ENCODE results near the gene TCF25. TPM values are rescaled to one million over a fixed set of nuclear protein-coding genes. Genes with fewer than 3 reads are reported as not detected.
"Not testable (repeated sequence)": the region's sequence is repeated elsewhere in the genome, so short reads cannot be mapped to it uniquely, and the experiment has no call there.

TCF25 gene
- polyA plus RNA-seq, 3 donors: 138 to 168 (median 157) TPM

DNA sequence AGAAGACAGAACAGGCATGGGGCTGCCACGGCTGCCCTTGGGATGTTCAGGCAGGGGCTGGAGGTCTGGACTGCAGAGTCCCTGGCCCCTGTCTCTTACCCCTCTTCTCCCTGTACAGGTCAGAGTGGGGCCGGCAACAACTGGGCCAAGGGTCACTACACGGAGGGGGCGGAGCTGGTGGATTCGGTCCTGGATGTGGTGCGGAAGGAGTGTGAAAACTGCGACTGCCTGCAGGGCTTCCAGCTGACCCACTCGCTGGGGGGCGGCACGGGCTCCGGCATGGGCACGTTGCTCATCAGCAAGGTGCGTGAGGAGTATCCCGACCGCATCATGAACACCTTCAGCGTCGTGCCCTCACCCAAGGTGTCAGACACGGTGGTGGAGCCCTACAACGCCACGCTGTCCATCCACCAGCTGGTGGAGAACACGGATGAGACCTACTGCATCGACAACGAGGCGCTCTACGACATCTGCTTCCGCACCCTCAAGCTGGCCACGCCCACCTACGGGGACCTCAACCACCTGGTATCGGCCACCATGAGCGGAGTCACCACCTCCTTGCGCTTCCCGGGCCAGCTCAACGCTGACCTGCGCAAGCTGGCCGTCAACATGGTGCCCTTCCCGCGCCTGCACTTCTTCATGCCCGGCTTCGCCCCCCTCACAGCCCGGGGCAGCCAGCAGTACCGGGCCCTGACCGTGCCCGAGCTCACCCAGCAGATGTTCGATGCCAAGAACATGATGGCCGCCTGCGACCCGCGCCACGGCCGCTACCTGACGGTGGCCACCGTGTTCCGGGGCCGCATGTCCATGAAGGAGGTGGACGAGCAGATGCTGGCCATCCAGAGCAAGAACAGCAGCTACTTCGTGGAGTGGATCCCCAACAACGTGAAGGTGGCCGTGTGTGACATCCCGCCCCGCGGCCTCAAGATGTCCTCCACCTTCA, 61.5 kb downstream of the TCF25 start:
- DNase-seq: no peak

DNA sequence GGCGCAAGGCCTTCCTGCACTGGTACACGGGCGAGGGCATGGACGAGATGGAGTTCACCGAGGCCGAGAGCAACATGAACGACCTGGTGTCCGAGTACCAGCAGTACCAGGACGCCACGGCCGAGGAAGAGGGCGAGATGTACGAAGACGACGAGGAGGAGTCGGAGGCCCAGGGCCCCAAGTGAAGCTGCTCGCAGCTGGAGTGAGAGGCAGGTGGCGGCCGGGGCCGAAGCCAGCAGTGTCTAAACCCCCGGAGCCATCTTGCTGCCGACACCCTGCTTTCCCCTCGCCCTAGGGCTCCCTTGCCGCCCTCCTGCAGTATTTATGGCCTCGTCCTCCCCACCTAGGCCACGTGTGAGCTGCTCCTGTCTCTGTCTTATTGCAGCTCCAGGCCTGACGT, 62.2 kb downstream of the TCF25 start:
- DNase-seq: not testable (repeated sequence)

DNA sequence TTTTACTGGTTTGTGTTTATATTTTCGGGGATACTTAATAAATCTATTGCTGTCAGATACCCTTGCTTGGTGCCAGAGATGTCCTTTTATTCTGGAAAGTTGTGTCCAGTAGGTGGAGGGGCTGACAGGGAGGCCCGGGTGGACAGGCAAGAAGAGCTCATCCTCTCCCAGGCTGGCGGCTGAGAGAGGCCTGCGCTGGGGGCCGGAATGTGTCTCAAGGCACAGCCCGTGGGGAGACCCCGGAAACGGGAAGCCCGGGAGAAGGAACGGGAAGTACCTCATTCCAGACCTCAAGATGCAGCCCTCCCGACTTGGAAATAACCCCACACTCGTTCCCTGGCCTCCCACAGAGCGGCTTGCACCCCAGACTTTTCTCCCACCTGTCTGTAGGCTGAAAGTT, 62.6 kb downstream of the TCF25 start:
- DNase-seq: no peak

DNA sequence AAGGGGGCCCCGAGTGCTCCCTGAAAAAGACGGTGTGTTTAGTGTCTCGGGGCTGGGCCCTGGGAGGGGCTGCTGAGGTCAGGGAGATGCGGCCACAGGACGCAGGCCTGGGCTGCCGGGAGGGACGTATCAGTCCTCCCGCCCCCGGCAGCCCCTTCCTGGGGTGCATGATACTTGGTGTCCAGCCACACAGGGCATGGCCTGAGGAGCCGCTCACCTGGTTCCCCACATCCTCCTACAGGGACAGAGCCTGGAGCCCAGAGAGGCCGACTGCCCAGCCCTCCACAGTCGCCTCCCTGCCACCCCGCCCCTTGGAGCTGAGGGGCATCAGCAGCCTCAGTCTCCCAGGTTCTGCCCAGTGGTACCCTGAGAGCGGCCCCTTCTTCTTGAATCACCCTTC, 63.1 kb downstream of the TCF25 start:
- DNase-seq: no peak

DNA sequence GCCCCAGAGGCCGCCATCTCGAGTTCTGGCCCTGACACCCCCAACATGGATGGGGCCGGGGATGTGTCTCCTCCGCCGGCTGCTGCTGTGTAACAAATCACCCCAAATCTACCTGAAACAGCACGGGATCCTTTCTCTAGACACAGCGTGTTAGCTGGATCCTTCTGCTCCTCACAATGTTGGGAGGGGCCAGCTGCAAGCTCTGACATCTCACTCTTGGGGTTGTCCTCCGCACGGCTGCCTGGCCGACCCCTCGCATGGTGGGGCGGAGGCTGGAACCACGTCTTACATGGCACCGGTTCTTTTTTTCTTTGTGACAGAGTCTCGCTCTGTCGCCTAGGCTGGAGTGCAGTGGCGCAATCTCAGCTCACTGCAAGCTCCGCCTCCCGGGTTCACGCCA, 63.6 kb downstream of the TCF25 start:
- no peak for DNase-seq

DNA sequence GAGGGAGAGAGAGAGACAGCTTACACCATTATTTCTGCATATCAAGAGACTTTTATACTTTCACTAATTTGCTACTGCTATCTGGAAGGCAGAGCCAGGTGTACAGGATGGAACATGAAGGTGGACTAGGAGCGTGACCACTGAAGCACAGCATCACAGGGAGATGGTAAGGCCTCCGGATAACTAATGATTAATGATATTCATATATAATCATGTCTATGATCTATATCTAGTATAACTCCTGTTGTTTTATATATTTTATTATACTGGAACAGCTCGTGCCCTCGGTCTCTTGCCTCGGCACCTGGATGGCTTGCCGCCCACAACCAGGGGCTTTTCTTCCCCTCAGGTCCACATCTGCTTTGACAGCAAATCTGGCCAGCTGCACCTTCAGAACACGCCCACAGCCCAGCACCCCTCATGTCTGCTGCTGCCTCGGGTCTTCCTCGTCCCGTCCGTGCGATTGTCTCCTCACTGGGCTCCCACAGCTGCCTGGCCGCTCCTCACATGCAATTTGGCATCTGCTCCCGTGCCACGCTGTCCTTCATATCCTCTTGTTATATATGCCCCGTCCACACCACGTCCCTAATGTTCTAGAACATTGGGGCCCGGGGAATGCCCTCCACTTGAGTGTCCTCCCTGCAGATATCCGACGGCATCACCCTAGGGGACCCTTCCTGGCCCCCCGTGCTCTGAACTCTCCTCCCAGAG, 64.9 kb downstream of the TCF25 start:
- DNase-seq: no peak

DNA sequence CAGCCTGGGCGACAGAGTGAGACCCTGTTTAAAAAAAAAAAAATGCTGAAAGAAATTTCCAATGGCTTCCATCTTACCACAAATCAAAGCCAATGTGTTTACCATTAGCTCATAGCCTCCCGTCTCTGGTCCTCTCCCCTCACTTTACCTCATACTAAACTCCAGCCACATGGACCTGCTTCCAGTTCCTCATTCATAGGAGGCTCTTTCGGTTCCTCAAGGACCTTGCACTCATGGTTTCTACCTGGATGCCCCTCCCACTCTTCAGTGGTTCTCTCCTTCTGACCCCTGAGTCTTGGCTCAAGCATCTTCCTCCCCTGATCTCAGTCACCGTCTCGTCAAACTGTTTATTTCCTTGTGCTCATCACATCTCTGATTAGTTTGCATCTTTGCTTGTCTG, 71.4 kb downstream of the TCF25 start:
- no peak for DNase-seq

DNA sequence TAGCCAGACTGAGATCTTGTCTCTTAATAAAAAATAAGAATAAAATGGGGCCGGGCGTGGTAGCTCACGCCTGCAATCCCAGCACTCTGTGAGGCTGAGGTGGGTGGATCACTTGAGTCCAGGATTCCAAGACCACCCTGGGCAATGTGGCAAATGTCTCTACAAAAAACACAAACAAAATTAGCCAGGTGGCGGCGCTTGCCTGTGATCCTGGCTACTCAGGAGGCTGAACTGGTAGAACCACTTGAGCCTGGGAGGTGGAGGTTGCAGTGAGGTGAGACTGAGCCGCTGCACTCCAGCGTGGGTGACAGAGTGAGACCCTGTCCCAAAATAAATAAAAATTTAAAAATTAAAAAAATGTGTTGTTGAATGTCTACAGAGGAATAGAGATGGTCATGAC, 72.3 kb downstream of the TCF25 start:
- DNase-seq: no peak

DNA sequence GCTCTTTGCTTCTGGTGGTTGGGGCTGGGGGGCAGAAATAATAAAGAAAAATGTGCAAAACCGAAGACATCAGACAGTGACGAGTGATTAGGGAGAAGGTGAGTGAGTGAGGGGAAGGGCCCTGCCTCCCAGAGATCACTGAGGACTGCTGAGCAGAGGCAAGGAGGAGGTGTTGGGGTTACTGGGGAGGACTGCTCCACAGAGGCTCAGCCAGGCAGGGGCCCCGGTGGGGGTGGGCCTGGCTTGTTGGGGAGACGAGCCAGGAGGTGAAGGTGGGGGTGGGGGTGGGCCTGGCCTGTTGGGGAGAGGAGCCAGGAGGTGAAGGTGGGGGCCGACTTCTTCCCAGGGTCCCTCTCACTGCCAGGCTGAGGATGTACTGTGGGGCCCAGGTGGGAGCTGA, 73.1 kb downstream of the TCF25 start:
- DNase-seq: no peak

DNA sequence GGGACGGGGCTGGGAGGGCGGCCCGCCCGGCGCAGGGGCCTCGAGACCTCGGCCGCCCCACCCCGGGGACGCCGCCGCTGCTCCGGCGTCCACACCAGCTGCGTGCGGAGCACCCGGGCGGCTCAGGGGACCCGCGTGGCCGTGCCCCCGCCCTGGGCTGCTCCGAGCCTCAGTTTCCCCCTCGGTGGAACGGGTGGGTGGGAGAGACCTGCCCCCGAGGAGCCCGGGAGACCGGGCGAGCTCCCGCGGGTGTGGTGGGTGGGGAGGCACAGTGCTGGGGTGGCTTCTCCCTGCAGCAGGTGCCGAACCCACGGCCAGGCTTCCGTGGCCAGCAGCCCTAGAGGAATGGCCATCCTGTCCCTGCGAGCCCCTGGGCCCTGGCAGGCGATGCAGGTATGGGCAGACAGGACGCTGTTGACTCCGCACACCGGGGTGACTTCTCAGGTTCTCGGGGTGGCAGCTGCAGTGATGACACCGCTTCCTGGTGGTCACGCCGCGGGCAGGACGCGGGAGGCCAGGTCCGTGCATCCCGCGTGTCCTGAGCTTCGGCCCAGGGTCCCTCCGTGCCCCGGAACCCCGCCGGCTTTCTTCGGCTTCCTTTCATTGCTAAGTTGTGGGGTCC, 75.8 kb downstream of the TCF25 start:
- DNase-seq: no peak

DNA sequence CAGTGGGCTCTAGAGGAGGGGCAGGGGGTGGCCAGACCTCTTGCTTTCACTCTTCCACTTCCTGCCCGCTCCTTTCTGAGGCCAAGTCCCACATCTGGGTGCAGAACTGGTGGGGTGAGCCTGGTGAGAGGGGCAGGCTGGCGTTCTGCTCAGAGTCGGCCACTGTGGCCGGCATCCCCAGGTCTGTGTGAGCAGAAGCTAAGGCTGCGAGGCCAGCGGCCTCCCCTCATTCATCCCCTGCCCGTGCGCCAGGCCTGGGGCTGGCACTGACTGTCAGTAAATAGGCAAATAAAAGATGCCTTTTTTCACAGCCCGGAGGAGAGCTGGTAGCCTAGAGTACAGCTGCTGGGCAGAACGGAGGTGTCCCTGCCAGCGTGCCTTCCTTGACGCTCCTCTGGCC, 76.4 kb downstream of the TCF25 start:
- no peak for DNase-seq

DNA sequence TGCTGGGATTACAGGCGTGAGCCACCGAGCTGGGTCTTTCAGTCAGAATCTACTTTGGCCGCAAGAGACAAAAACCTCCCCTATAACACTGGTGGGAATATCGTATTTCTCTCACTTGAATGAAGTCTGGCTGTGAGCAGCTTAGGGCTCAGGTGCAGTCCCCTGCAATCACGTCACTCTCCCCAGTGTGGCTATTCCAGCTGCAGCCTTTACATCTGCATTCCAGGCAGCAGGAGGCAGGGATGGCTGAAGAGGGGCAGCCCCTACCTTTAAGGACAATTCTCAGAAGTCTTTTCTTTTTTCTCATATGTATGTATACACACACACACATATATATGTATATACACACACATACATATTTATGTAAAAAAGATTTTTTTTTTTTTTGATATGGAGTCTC, 78.1 kb downstream of the TCF25 start:
- no peak for DNase-seq

DNA sequence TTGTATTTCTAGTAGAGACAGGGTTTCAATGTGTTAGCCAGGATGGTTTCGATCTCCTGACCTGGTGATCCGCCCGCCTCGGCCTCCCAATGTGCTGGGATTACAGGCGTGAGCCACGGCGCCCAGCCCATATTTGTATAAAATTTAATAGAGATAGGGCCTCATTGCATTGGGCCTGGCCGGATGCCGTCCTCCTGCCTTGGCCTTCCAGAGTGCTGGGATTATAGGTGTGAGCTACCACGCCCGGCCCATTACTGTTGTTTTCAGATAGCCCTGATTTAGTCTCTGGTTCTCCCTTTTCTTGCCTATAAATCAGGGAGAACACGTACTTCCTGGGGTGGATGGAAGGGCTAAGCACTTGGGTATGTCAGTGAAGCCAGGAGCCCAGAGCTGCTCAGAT, 78.7 kb downstream of the TCF25 start:
- no peak for DNase-seq

DNA sequence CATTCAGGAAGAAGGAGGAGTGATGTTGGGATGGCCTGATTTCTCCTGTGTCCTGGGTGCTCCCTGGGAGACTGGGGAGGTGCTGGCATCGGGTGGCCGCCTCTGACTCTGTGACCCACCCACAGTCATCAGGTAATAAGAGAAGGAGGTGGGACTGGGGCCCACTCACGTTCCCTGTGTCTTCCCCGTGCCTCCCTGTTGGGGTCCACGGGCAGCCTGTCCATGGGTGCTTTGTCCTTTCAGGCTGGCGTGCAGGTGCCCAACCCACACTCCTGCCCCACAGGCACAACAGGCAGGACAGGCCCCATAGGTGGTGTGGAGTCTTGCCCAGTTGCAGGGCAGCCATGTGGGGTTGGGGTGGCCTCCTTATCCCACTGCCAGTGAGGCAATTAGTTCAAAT, 79.2 kb downstream of the TCF25 start:
- no peak for DNase-seq

DNA sequence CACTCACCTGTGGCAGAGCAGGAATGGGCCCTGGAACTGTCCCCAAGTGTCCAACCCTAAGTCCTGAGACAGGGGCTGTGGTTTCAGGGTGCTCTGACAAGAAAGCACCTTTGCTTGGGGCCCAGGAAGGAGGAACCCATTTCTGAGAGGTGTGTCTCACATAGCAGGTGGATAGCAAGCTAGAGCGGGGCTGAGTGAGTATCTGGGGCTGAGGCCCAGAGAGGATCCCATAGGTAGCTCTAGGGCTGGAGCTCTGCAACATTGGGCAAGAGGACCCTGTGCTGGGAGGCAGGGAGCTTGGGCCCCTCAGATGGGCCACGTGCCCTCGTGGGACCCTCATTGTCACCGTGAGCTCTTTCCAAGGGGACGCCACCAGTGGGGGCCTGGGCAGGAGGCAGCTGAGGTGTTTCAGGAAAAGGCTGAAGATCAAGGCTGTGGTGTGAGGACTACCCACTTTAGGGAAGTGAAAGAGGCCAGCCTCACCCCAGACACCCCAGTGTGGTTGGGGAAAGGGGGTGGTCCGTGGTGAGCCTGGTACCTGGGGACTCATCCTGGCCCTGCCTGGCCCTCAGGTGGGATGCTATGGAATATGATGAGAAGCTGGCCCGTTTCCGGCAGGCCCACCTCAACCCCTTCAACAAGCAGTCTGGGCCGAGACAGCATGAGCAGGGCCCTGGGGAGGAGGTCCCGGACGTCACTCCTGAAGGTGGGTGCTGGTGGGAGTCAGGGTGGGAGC, 80.4 kb downstream of the TCF25 start:
- no peak for DNase-seq

DNA sequence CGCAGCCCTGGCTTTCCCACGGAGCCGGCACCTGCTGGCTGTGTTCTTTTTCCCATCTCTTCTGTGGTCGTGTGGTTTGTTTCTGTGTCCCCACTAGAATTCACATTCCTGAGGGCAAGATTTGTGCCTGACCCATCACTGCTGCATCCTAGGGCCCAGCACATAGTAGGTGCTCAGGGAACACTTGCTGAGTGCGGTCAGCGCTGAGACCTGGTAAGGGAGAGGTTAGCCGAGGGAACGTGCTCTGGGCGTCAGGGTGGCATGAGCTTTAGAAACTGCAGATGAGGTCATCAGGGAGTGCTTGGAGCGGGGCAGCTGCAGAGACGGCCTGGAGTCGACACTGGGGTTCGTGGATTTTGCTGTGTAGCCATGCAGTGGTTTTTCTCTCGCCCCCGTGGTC, 81.1 kb downstream of the TCF25 start:
- no peak for DNase-seq

DNA sequence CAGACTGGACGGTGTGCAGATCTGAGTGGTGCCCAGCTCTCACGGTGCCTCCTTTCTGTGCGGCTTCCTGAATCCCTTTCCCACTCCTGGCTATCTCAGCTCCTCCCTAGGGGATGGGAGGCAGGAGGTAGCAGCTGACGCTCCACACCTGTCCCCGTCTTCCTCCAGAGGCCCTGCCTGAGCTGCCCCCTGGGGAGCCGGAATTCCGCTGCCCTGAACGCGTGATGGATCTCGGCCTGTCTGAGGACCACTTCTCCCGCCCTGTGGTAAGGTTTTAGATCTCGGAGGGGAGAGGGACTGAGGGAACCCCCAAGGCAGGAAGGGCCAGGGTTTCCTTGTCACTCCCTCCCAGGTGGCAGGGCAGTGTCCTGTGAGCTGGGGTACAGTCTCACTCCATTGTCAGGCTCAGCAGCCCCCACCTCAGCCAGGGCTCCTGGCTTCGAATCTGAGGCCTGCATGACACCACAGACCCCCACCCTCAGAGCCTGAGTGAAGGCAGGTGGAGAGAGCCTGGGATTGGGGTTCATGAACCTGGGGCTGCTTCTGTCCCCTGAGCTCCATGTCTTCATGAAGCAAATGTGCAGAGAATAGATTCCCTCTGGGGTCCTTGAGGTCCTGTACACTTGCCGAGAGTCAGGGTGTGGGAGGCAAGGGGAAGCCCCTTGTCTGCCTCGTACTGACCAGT, 81.8 kb downstream of the TCF25 start:
- no peak for DNase-seq

DNA sequence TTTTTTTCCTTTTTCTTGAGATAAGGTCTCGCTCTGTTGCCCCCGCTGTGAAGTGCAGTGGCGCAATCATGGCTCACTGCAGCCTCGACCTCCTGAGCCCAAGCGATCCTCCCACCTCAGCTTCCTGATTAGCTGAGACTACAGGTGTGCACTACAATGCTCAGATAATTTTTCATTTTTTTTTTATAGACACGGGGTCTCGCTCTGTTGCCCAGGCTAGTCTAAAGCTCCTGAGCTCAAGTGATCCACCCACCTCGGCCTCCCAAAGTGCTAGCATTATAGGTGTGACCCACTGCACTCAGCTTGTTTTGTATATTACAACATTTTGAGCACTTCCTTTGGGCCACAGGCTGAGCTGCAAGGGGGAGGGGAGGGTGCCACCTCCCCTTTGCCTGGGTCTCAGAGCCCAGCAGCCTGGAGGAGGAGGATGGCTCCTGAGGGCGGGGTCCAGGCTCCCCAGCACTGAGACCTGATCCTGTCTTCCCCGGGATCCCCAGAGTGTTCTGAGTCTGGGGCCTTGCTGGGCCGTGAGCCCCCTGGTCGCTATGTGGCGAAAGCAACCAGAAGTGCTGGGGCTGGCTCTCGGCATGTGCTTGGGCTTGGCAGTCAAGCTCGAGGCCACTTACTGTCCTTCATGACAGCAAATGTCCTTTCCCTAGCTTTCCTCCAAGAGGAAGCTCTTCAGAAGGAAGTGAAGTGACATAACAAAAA, 83.3 kb downstream of the TCF25 start:
- DNase-seq: no peak

DNA sequence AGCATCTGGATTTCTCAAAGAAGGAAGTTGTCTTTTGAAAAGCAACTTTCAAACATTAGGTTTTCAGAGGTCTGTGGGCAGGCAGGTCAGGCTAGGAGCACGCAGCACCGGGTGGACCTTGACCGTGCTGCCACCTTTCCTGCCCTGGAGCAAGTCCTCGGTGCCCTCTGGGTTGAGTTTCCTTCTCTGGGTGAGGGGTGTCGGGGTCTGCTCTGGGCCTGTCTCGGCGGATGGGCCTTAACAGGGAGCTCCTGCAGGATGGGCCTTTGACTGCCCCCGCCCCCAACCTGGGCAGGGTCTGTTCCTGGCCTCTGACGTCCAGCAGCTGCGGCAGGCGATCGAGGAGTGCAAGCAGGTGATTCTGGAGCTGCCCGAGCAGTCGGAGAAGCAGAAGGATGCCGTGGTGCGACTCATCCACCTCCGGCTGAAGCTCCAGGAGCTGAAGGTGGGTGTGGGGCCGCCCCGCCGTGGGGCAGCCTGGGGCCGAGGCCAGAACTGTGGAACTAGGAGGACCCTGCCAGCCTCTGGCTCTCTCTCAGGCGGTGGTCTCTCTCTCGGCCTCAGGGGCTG, 83.9 kb downstream of the TCF25 start:
- DNase-seq: no peak

DNA sequence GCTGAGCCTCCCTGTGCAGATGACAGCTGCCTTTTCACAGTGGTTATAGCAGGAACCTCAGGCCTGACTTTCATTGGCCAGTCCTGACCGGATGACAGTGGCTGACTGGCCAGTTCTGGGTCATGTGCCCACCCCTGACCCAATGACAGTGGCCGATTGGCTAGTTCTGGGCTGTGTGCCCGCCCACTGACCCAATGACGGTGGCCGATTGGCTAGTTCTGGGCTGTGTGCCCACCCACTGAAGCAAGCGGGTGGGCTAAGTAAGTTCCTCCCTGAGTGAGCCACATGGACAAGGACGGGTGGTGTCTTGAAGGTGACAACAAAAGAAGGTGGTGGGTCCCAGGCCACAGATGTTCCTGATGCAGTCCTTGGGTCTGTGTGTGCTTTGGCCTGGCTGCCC, 84.7 kb downstream of the TCF25 start:
- no peak for DNase-seq

DNA sequence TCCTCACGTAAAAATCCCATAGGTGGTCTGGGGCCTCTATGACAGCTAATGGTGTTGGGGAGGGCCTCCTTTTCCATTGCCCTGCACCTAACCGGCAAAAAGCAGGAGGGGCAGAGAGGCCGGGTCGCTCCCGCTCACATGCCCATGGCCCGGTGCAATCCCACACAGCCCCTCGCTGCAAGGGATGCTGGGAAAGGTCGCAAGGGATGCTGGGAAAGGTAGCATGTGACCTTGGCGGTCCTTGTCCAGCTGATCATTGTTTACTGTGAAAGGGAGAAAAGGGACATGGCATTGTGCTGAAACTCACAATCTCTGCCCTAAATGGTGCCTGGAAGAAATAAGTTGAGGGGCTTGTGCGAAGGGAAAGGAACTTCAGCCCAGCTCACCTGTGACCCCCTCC, 85.2 kb downstream of the TCF25 start:
- DNase-seq: no peak
